HG03045 (cell line): ENCODE measurements around the gene ST6GAL1.

Experiments
- ATAC-seq: cut with Tn5 transposase; IDR thresholded peaks from one replicate; pipeline ENCODE4 v1.9.1; 2021; ENCODE audit warnings: mild to moderate bottlenecking, moderate library complexity; ENCODE audit not compliant: unreplicated experiment

ST6GAL1 gene

DNA sequence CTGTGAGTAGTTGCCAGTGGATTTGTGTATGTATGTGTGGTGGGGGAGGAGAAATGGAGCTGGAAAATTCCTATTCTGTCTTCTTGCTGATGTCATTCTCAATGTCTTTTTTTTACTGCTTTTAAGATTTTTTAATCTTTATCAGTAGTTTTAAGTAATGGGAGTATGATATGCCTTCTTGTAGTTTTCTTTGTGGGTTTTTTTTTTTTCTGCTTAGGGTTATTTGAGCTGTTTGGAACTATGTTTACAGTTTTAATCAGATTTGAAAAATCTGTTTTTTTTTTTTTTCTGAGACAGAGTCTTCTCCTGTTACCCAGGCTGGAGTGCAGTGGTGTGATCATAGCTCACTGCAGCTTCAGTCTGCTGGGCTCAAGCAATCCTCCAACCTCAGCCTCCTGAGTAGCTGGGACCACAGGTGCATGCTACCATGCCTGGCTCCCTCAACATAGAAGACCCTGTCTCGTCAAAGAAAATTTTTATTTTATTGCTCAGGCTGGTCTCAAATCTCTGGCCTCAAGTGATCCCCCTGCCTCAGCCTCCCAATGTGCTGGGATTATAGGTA, 171.8 kb downstream of the ST6GAL1 start:
- ATAC-seq, result no peak

DNA sequence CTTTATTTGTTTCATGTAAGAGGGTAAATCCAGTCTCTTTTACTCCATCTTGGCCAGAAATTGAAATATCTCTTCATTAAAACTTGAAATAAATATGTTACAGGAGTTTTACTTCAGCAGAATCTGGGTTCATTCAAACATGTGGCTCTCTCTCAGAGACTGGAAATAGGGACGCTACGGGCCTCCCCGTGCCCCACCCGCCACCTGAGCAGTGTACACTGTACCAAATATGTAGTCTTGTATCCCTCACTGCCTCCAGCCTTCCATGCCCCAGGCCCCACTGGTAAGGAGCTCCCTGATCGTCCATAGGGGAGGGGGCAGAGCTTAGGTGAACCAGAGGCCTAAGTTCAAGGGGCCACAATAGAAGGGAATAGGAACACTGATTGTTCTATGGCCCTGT, 172.9 kb downstream of the ST6GAL1 start:
- no peak for ATAC-seq

DNA sequence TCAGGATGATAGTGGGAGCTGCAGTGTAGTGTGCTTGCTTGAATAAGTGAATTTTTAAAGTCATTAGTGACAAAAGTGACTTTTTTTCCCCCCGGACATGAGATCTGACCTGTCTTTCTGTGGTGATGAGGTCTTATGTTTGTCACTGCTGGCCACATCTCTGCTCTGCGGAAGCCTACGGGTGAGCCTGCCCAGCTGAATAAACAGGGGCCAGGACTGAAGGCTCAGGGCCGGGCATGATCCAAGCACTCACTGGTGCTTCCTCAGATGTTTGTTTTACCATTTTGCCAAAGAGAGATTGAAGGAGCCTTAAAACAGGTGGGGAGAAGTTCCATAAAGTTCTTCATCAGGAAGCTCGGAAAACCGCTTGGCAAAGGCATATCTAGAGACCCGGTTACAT, 174.0 kb downstream of the ST6GAL1 start:
- no peak for ATAC-seq

DNA sequence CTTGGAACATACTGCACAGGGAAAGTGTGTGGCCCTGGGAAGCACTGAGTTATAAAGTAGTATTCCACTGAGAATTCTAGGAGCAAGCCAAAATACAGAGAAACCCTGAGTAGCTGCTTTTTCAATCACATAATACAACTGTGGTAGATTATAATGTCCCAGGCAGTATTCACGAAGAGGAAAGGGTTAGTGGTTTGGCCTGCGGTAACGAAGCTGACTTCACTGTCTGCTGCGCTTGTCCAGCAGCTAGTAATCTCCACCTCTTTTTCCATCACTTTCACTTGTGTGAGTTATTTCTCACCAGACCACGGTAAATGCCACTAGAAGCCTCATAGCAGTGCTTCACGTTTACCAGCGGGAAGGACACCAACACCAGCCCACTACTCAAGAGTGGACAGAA, 174.6 kb downstream of the ST6GAL1 start:
- ATAC-seq, result no peak

DNA sequence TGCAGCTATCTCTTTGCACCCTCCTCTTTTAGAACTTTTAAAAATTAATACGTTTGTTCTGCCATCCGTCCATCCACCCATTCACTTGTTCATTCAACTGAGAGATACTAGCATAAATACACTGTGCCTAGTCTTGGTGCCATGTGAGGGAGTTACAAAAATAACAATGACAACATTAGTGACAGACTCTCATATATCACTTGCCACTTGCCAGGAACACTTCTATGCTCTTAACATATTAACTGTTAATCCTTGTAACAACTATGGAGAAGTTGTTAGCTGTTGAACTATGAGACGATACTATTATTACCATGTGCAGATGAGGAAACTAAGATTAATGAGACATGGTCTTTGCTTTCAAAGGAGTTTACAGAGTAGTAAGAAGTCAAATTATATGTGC, 175.4 kb downstream of the ST6GAL1 start:
- no peak for ATAC-seq

DNA sequence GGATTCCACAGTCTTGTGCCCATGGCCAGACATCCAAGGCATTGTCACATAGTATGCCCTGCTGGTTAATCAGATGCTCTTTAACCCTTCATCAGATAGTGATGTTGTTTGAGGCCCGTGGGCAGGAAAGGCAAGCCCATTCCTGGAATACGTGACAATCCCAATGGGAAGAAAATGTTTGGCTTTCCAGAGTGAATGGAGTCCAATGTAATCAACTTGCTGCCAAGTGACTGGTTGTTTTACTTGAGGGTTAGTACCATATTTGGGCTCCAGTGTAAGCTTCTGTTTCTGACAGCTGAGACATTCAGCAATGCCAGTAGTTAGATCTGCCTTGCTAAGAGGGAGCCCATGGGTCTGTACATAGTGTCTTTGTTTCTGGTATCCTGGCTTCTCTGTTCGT, 177.7 kb downstream of the ST6GAL1 start:
- ATAC-seq, result no peak

DNA sequence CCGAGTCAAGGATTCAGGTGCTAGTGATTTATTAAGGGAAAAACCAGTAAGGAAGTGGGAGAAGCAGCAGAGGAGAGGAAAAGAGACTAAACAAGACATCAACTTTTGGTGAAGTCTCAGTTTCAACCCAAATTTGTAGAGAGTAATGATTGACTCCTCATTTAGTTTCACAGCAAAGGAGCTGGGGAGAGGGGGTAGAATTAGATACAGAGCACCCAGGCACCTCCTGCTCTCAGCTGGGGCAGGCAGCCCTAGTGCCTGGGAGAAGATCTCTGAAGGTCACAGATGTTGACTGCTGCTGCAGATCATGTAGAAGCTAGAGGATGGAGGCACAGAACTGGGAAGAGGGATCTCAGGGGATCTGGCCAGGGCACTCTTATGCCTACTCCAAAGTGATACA, 179.8 kb downstream of the ST6GAL1 start:
- ATAC-seq, result no peak

DNA sequence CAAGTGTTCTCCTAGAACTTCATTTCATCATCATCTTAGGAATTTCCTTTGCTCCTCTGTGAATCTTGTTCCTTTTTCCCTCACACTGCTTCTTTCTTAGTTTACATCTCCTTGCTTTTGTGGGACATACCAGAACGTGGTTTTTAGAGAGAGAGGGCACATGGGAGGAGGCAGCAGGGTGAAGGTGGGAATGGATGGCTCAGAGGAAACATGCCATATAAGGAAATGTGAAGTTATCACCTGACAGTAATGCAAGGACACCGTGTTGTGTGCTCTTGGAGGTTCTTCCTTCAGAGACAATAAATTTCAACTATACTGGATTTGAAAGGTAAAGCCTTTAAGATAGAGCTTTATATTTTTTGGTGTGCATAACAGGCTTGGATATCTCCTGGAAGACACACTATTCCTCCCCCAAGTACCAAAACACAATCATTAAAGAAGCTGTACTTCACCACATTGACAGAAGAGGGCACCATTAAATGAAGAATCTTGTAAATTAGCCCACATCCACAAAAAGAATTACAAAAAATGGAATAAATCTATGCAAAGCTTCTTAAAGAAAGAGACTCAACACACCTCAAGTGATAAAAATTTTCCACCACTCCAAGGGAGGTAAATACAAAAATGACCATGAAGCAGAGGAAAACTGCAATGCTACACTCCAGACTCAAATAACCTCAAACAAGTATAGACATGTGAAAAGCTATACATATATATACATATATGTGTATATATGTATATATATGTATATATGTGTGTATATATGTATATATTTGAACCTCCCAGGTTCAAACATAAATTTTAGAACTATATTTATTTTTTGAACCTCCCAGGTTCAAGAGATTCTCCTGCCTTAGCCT, 182.8 kb downstream of the ST6GAL1 start:
- no peak for ATAC-seq

DNA sequence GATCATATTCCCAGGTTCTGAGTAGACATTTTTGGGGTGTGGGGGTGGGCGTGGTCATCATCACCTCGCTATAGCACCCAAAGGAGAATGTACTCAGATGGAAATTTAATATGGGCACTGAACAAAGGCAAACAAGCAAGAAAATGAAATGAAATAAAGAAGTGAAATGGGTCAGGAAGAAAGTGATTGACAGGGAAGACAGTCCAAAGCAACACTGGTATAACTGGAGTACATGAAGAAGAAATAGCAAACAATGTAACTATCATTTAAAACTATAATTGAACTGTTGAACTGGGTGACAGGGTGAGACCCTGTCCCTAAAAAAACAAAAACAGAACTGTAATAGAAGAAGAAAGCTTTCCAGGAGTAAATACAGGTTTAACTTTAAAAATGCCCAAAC, 184.2 kb downstream of the ST6GAL1 start:
- no peak for ATAC-seq

DNA sequence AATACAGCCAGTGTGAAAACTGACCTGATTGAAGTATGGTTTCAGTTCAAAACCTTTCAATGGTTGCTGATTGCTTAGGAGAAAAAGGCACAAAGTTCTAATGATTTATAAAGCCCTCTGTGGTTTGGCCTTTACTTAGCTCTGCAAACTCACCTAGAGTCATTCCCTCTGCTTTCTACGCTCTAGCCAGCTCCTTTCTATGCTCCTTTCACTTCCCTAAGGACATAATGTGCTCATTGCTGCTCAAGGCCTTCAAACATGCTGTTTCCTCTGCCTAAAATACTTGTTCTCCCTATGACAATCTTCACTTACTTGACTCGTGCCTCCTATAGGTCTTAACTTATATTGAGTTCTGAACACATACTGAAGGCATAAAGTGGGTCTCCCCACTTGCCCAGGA, 190.0 kb downstream of the ST6GAL1 start:
- no peak for ATAC-seq

DNA sequence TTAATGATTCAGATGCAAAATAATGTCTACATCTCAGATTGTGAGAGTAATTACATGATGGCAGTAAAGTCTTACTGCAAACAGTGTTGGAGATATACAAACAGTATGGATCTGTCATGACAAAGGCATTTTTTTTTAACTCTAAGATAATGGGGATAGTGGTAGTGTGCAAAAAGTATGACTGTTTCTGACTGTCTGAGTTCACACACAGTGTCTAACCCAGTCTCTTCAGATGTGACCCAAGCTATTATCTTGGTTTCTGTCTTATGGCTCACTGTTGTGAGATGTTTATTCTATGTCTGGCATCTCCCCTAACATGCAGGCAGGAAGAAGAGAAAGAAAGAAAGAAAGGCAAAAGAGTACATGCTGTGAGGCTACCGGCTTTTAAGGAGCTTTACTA, 191.9 kb downstream of the ST6GAL1 start:
- no peak for ATAC-seq

DNA sequence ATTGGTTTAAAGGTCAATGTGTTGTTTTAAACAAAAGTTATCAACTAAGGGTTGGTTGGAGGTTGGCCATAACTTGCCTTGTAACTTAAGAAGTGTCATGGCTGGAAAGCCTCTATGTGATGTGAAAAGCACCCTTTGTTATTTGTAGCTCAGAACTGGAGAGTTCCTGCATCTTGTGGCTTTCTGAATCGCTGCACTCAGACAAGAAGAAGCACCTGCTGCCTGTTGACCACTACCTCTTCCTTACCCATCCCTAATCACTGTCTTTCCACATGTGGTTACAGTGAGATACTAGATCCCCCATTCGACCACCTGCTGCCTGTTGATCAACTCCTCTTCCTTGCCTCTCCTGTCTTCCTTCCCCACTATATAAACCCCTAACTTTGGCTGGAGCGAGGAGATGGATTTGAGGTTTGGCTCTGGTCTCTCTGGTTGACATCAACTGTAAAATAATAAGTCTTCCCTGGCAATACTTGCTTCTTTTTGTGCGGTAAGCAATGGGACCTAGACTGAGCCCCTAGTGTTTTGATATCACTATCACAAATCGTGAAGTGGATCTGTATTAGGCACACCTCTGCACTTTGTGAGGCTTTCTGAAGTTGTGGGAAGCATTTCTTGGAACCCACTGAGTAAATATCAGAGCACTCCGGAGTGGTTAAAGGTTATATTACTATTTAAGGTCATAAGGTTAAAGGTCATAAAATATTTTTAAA, 195.1 kb downstream of the ST6GAL1 start:
- ATAC-seq, result no peak
